IMR-90 (cell line): Measurements from ENCODE around the gene TRA2A. TPM values are rescaled to one million over a fixed set of nuclear protein-coding genes. Genes with fewer than 3 reads are reported as not detected.

Source experiments
- ATAC-seq: fragments of 200-7000 bp; cut with Tn5 transposase; 2 replicates; pipeline ENCODE4 v1.9.1; 2020; ENCODE audit warnings: low read depth, mild to moderate bottlenecking, moderate library complexity
- BruUV-seq: library from RNA; stranded (reverse); fragments of 400-500 nt; replicated peaks from 2 replicates; lab custom pipeline; 2021; lab: Mats Ljungman, UMichigan
- CTCF ChIA-PET: fragments of 300-600 bp; formaldehyde crosslinking; extraction: SDS; loops from one replicate; lab custom pipeline; 2021; ENCODE audit warnings: antibody characterized with exemption; lab: Yijun Ruan, JAX
- POLR2A ChIA-PET: fragments of 300-600 bp; sonication (Branson Sonifier 250); formaldehyde crosslinking; loops from one replicate; lab custom pipeline; 2022; ENCODE audit warnings: antibody characterized with exemption; ENCODE audit not compliant: unreplicated experiment; lab: Charles Lee
- DNase-seq: peaks from one replicate; pipeline ENCODE4 v3.0.0; 2013
- H2AFZ ChIP-seq: replicated peaks from 2 replicates; pipeline ENCODE3; 2013; ENCODE audit warnings: low read length, mild to moderate bottlenecking; ENCODE audit not compliant: poor library complexity
- H2AK5ac ChIP-seq: 2 replicates; pipeline ENCODE4 v1.6.1; 2013; ENCODE audit warnings: low read depth, low read length, inconsistent platforms
- H2AK9ac ChIP-seq: replicated peaks from 2 replicates; pipeline ENCODE3; 2013; ENCODE audit warnings: mild to moderate bottlenecking, low read depth, low read length, moderate library complexity; ENCODE audit not compliant: poor library complexity
- H2BK120ac ChIP-seq: 2 replicates; pipeline ENCODE4 v1.6.1; 2013; ENCODE audit warnings: low read depth, low read length, inconsistent platforms
- H2BK15ac ChIP-seq: 3 replicates; pipeline ENCODE4 v1.6.1; 2013; ENCODE audit warnings: low read depth, low read length, inconsistent platforms
- H2BK20ac ChIP-seq: 2 replicates; pipeline ENCODE4 v1.6.1; 2013; ENCODE audit warnings: low read depth, mild to moderate bottlenecking, inconsistent platforms, low read length, moderate library complexity
- H2BK5ac ChIP-seq: 2 replicates; pipeline ENCODE4 v1.6.1; 2013; ENCODE audit warnings: mild to moderate bottlenecking, low read depth, low read length, inconsistent platforms; ENCODE audit not compliant: poor library complexity, severe bottlenecking
- H3K14ac ChIP-seq: replicated peaks from 2 replicates; pipeline ENCODE4 v1.6.1; 2013; ENCODE audit warnings: low read depth, low read length, inconsistent platforms
- H3K18ac ChIP-seq: 2 replicates; pipeline ENCODE4 v1.6.1; 2013; ENCODE audit warnings: low read depth, low read length, control low read depth
- H3K23ac ChIP-seq: 2 replicates; pipeline ENCODE4 v1.6.1; 2013; ENCODE audit warnings: low read depth, low read length, inconsistent platforms
- H3K27ac ChIP-seq: 2 replicates; pipeline ENCODE4 v1.5.1; 2013; ENCODE audit warnings: mild to moderate bottlenecking, control low read depth, low read length; ENCODE audit not compliant: insufficient read depth
- H3K27me3 ChIP-seq: 2 replicates; pipeline ENCODE4 v1.6.1; 2013; ENCODE audit warnings: low read length; ENCODE audit not compliant: control insufficient read depth, insufficient read depth
- H3K36me3 ChIP-seq: 2 replicates; pipeline ENCODE4 v1.6.1; 2013; ENCODE audit warnings: low read length, mixed read lengths; ENCODE audit not compliant: control insufficient read depth, insufficient read depth
- H3K4ac ChIP-seq: 2 replicates; pipeline ENCODE4 v1.6.1; 2013; ENCODE audit warnings: low read depth, low read length, inconsistent platforms
- H3K4me1 ChIP-seq: 2 replicates; pipeline ENCODE4 v1.6.1; 2013; ENCODE audit warnings: low read length, mixed read lengths; ENCODE audit not compliant: control insufficient read depth, insufficient read depth
- H3K4me2 ChIP-seq: 2 replicates; pipeline ENCODE4 v1.6.1; 2013; ENCODE audit warnings: low read depth, mild to moderate bottlenecking, control low read depth, low read length, moderate library complexity
- H3K4me3 ChIP-seq: 2 replicates; pipeline ENCODE4 v1.5.1; 2013; ENCODE audit warnings: low read depth, mild to moderate bottlenecking, control low read depth, low read length, moderate library complexity; ENCODE audit not compliant: insufficient read depth
- H3K56ac ChIP-seq: 2 replicates; pipeline ENCODE4 v1.6.1; 2013; ENCODE audit warnings: low read length, inconsistent platforms; ENCODE audit not compliant: insufficient read depth; ENCODE audit errors: extremely low read depth
- H3K79me1 ChIP-seq, 2 experiments: 2 replicates each; pipeline ENCODE4 v1.6.1; 2013; ENCODE audit warnings: low read length in 2 of 2, inconsistent platforms in 1 of 2, low read depth in 1 of 2
- H3K9ac ChIP-seq: 2 replicates; pipeline ENCODE4 v1.6.1; 2013; ENCODE audit warnings: low read depth, low read length, control low read depth
- H3K9me1 ChIP-seq: 2 replicates; pipeline ENCODE4 v1.6.1; 2013; ENCODE audit warnings: low read length, inconsistent platforms; ENCODE audit not compliant: insufficient read depth
- H3K9me3 ChIP-seq: 2 replicates; pipeline ENCODE4 v1.6.1; 2013; ENCODE audit warnings: low read length; ENCODE audit not compliant: control insufficient read depth, insufficient read depth
- H4K20me1 ChIP-seq: 2 replicates; pipeline ENCODE4 v1.6.1; 2013; ENCODE audit warnings: low read length, inconsistent platforms; ENCODE audit not compliant: insufficient read depth
- H4K5ac ChIP-seq: 2 replicates; pipeline ENCODE4 v1.6.1; 2013; ENCODE audit warnings: mild to moderate bottlenecking, low read depth, low read length, control low read depth
- H4K8ac ChIP-seq, 2 experiments: 2 replicates each; pipeline ENCODE4 v1.6.1; 2013; ENCODE audit warnings: low read depth in 2 of 2, low read length in 2 of 2, control low read depth in 1 of 2, inconsistent platforms in 1 of 2
- H4K91ac ChIP-seq: 2 replicates; pipeline ENCODE4 v1.6.1; 2013; ENCODE audit warnings: low read depth, low read length, inconsistent platforms; ENCODE audit not compliant: insufficient read depth
- MAFK ChIP-seq: IDR thresholded peaks from 2 replicates; pipeline ENCODE4 v1.6.1; 2012; ENCODE audit warnings: low read depth, low read length, improper control_type of control experiment
- dilution Hi-C: fragments of 300-500 bp; cut with HindIII; formaldehyde crosslinking; loops from one replicate; pipeline ENCODE4 v1.14.3; 2018; ENCODE audit warnings: low sequenced_read_pairs; ENCODE audit not compliant: unreplicated experiment
- in situ Hi-C: fragments of 300-500 bp; cut with MboI; formaldehyde crosslinking; loops from 3 replicates; pipeline ENCODE4 v1.14.3; 2019; ENCODE audit warnings: low sequenced_read_pairs, inconsistent platforms, mixed read lengths
- intact Hi-C: fragments of 100-400 bp; cut with micrococcal nuclease; formaldehyde crosslinking; loops from 2 replicates; pipeline ENCODE4 v1.10.0; 2022
- polyA plus RNA-seq, 3 experiments: library from polyadenylated mRNA; depleted of rRNA; stranded (reverse); fragments of >200 nt; gene quantifications; 2 replicates each; pipeline ENCODE4 v1.2.3, GENCODE V29; 2012; ENCODE audit warnings: low replicate concordance in 1 of 3
- total RNA-seq: library from RNA; depleted of rRNA; stranded (reverse); fragments of >200 nt; gene quantifications from 2 replicates; pipeline ENCODE4 v1.2.3, GENCODE V29; 2012
- TF ChIP-seq, protein P1 (sequence below): fragments of 150-350 bp; IDR thresholded peaks from 2 replicates; pipeline ENCODE4 v1.6.1; 2017; ENCODE audit warnings: mild to moderate bottlenecking, antibody characterized with exemption, low read length, low read depth

Gene TRA2A
- total and polyA plus RNA-seq, 2 of the 4 experiments (the other 2 are of a cell fraction), result 44.3 to 77.3 TPM

DNA sequence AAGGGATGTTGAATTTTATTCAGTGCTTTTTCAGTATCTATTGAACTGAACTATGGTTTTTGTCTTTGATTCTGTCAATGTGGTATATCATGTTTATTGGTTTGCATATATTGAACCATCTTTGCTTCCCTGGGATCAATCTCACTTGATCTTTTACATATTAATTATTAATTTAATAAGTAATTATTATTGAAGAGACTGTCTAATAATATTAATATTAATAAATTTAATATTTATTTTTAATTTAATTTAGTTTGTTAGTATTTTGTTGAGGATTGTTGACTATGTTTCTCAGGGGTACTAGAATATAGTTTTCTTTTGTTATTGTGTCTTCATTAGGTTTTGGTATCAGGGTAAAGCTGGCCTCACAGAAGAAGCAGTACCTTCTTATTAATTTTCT is 26.5 kb upstream of the TRA2A start:
- in situ Hi-C loops, result loop anchor here (25.0 kb wide), 1 partner anchor 1104 kb away; no protein-coding TSS in a partner anchor
- Histone ChIP-seq H3K9me1 (no peaks in the 10 kb centered on the region), H4K8ac (no peak overlapping the region), H3K36me3 (no peaks in the 10 kb centered on the region), H3K4ac (no peak overlapping the region), H3K9ac (no peak overlapping the region), H3K23ac (no peak overlapping the region), H3K27ac (no peak overlapping the region), H3K18ac (no peak overlapping the region), H4K91ac (no peak overlapping the region), H3K79me1 (no peaks in the 10 kb centered on the region), H3K4me3 (no peak overlapping the region), H2AK9ac (no peak overlapping the region), H2BK120ac (no peak overlapping the region), H3K14ac (no peak overlapping the region), H2AFZ (no peak overlapping the region), H2BK15ac (no peak overlapping the region), H3K27me3 (peaks cover 10% of the 10 kb centered on the region), H2BK5ac (no peak overlapping the region), H2AK5ac (no peak overlapping the region), H3K4me1 (no peaks in the 10 kb centered on the region), H3K56ac (no peak overlapping the region), H4K20me1 (no peaks in the 10 kb centered on the region), H2BK20ac (no peak overlapping the region), H3K9me3 (no peaks in the 10 kb centered on the region), H4K5ac (no peak overlapping the region), H3K4me2 (no peak overlapping the region)
- no peak for ATAC-seq
- no TSS peak for BruUV-seq
- intact Hi-C loops, result no loop called here
- POLR2A ChIA-PET, result no interaction called here
- no peak for TF ChIP-seq MAFK
- TF ChIP-seq, protein P1, sequence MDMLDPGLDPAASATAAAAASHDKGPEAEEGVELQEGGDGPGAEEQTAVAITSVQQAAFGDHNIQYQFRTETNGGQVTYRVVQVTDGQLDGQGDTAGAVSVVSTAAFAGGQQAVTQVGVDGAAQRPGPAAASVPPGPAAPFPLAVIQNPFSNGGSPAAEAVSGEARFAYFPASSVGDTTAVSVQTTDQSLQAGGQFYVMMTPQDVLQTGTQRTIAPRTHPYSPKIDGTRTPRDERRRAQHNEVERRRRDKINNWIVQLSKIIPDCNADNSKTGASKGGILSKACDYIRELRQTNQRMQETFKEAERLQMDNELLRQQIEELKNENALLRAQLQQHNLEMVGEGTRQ, result no peak
- CTCF ChIA-PET, result no interaction called here
- DNase-seq, result no peak
- dilution Hi-C loops, result no loop called here
